ENCODE data around the gene SFRP2.

The SFRP2 gene

DNA sequence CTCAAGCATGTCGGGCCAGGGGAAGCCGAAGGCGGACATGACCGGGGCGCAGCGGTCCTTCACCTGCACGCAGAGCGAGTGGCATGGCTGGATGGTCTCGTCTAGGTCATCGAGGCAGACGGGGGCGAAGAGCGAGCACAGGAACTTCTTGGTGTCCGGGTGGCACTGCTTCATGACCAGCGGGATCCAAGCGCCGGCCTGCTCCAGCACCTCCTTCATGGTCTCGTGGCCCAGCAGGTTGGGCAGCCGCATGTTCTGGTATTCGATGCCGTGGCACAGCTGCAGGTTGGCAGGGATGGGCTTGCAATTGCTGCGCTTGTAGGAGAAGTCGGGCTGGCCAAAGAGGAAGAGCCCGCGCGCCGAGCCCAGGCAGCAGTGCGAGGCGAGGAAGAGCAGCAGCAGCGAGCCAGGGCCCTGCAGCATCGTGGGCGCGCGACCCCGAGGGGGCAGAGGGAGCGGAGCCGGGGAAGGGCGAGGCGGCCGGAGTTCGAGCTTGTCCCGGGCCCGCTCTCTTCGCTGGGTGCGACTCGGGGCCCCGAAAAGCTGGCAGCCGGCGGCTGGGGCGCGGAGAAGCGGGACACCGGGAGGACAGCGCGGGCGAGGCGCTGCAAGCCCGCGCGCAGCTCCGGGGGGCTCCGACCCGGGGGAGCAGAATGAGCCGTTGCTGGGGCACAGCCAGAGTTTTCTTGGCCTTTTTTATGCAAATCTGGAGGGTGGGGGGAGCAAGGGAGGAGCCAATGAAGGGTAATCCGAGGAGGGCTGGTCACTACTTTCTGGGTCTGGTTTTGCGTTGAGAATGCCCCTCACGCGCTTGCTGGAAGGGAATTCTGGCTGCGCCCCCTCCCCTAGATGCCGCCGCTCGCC lies at the start of gene SFRP2:
TSS of gene SFRP2 (minus strand) at position 671 of the 864 bp plus-strand sequence. CDS start at position 423, 248 bp downstream.
- Histone ChIP-seq H3K9me3 (ENCODE audit: low read length) (no peaks in the 10 kb centered on the region), H3K4me3 (ENCODE audit: low read depth in 1 of 2, low read length in 2 of 2) (peak within 1 kb of the TSS; percentile 35 to 47), H3K27ac (ENCODE audit: low read depth, low read length) (no peak within 1 kb of the TSS), H3K36me3 (ENCODE audit: insufficient read depth, low read length) (no peaks in the 10 kb centered on the region), H3K4me1 (ENCODE audit: insufficient read depth, low read length) (peaks cover 25% of the 10 kb centered on the region), H3K27me3 (ENCODE audit: control insufficient read depth in 1 of 2, insufficient read depth in 2 of 2, low read length in 2 of 2) (peaks cover 40 to 57% of the 10 kb centered on the region in 2 donors), H3K9ac (ENCODE audit: low read length) (no peak within 1 kb of the TSS)

- H3K4me1 ChIP-seq (ENCODE audit: insufficient read depth, low read length): no peaks in the 10 kb centered on the region
- H3K9ac ChIP-seq (ENCODE audit: low read length): no peak overlapping the region
- no peak overlapping the region for H3K4me3 ChIP-seq (ENCODE audit: low read depth in 1 of 2, low read length in 2 of 2)
- no peak overlapping the region for H3K27ac ChIP-seq (ENCODE audit: low read depth, low read length)
- H3K36me3 ChIP-seq (ENCODE audit: insufficient read depth, low read length): no peaks in the 10 kb centered on the region
- no peaks in the 10 kb centered on the region for H3K27me3 ChIP-seq (ENCODE audit: control insufficient read depth in 1 of 2, insufficient read depth in 2 of 2, low read length in 2 of 2)
- H3K9me3 ChIP-seq (ENCODE audit: low read length): no peaks in the 10 kb centered on the region
Measured at GRCh38 chr4:153838564-153838963, 49.7 kb upstream of the SFRP2 start.

GRCh38 chr4:153834901-153835300 lies 46.0 kb upstream of the SFRP2 start:
- no peak overlapping the region for H3K27ac ChIP-seq (ENCODE audit: low read depth, low read length)
- H3K9me3 ChIP-seq (ENCODE audit: low read length): no peaks in the 10 kb centered on the region
- H3K27me3 ChIP-seq (ENCODE audit: control insufficient read depth in 1 of 2, insufficient read depth in 2 of 2, low read length in 2 of 2): no peaks in the 10 kb centered on the region
- no peak overlapping the region for H3K4me3 ChIP-seq (ENCODE audit: low read depth in 1 of 2, low read length in 2 of 2)
- no peaks in the 10 kb centered on the region for H3K36me3 ChIP-seq (ENCODE audit: insufficient read depth, low read length)
- H3K9ac ChIP-seq (ENCODE audit: low read length): no peak overlapping the region
- no peaks in the 10 kb centered on the region for H3K4me1 ChIP-seq (ENCODE audit: insufficient read depth, low read length)

GRCh38 chr4:153832720-153833287 lies 43.9 kb upstream of the SFRP2 start:
- Histone ChIP-seq H3K4me3 (ENCODE audit: low read depth in 1 of 2, low read length in 2 of 2) (no peak overlapping the region), H3K36me3 (ENCODE audit: insufficient read depth, low read length) (no peaks in the 10 kb centered on the region), H3K9ac (ENCODE audit: low read length) (no peak overlapping the region), H3K27ac (ENCODE audit: low read depth, low read length) (no peak overlapping the region), H3K27me3 (ENCODE audit: control insufficient read depth in 1 of 2, insufficient read depth in 2 of 2, low read length in 2 of 2) (no peaks in the 10 kb centered on the region), H3K9me3 (ENCODE audit: low read length) (no peaks in the 10 kb centered on the region), H3K4me1 (ENCODE audit: insufficient read depth, low read length) (no peaks in the 10 kb centered on the region)

DNA sequence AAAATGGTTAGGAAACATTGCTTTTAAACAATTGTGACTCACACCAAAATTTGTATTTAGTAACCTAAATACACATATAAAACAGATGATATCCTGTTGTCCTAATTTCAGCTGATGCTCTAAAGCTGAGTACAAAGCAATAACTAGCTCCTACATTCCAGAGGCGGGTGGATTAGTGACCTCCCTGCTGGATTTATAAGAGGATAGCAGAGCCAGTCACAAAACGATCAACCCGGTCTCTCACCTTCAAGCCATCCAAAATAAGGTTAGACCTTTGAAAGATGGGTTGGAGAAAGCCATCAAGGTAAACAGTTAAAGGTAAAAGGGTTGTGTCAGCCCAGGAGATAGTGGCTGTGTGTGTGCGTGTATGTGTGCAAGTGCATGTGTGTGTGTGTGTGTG lies 43.2 kb upstream of the SFRP2 start:
- Histone ChIP-seq H3K4me3 (ENCODE audit: low read depth in 1 of 2, low read length in 2 of 2) (no peak overlapping the region), H3K4me1 (ENCODE audit: insufficient read depth, low read length) (no peaks in the 10 kb centered on the region), H3K9ac (ENCODE audit: low read length) (no peak overlapping the region), H3K9me3 (ENCODE audit: low read length) (no peaks in the 10 kb centered on the region), H3K36me3 (ENCODE audit: insufficient read depth, low read length) (no peaks in the 10 kb centered on the region), H3K27ac (ENCODE audit: low read depth, low read length) (no peak overlapping the region), H3K27me3 (ENCODE audit: control insufficient read depth in 1 of 2, insufficient read depth in 2 of 2, low read length in 2 of 2) (no peaks in the 10 kb centered on the region)

DNA sequence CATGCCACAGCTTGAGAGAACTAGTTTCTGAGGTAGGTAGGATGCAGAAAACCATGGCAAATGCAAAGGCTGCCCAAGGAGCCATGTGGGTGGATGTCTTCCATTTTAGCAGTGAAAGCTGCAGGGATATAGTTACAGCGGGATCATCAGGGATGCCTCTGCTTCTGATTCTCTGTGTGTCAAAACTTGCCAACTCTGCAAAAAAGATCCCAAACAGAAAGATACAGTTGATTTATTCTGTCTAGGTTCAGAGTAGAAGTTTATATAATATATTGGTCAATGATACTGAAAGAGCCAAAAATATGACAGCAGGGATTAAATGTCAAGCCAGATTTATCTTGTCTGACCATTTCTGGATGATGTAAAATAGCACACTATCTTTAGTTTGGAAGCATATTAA lies 42.4 kb upstream of the SFRP2 start:
- no peak overlapping the region for H3K27ac ChIP-seq (ENCODE audit: low read depth, low read length)

GRCh38 chr4:153825691-153826090 lies 36.8 kb upstream of the SFRP2 start:
- no peaks in the 10 kb centered on the region for H3K4me1 ChIP-seq (ENCODE audit: insufficient read depth, low read length)
- H3K9ac ChIP-seq (ENCODE audit: low read length): no peak overlapping the region
- no peak overlapping the region for H3K4me3 ChIP-seq (ENCODE audit: low read depth in 1 of 2, low read length in 2 of 2)
- H3K36me3 ChIP-seq (ENCODE audit: insufficient read depth, low read length): no peaks in the 10 kb centered on the region
- no peaks in the 10 kb centered on the region for H3K27me3 ChIP-seq (ENCODE audit: control insufficient read depth in 1 of 2, insufficient read depth in 2 of 2, low read length in 2 of 2)
- H3K27ac ChIP-seq (ENCODE audit: low read depth, low read length): no peak overlapping the region
- no peaks in the 10 kb centered on the region for H3K9me3 ChIP-seq (ENCODE audit: low read length)

More for the DNA sequence above, 42.4 kb upstream of the SFRP2 start:
- no peak overlapping the region for H3K4me3 ChIP-seq (ENCODE audit: low read depth in 1 of 2, low read length in 2 of 2)
- H3K9ac ChIP-seq (ENCODE audit: low read length): no peak overlapping the region
- H3K27me3 ChIP-seq (ENCODE audit: control insufficient read depth in 1 of 2, insufficient read depth in 2 of 2, low read length in 2 of 2): no peaks in the 10 kb centered on the region
- no peaks in the 10 kb centered on the region for H3K4me1 ChIP-seq (ENCODE audit: insufficient read depth, low read length)
- no peaks in the 10 kb centered on the region for H3K9me3 ChIP-seq (ENCODE audit: low read length)
- no peaks in the 10 kb centered on the region for H3K36me3 ChIP-seq (ENCODE audit: insufficient read depth, low read length)

- no peak overlapping the region for H3K27ac ChIP-seq (ENCODE audit: low read depth, low read length)
- H3K27me3 ChIP-seq (ENCODE audit: control insufficient read depth in 1 of 2, insufficient read depth in 2 of 2, low read length in 2 of 2): no peaks in the 10 kb centered on the region
- H3K36me3 ChIP-seq (ENCODE audit: insufficient read depth, low read length): no peaks in the 10 kb centered on the region
- no peaks in the 10 kb centered on the region for H3K9me3 ChIP-seq (ENCODE audit: low read length)
- no peaks in the 10 kb centered on the region for H3K4me1 ChIP-seq (ENCODE audit: insufficient read depth, low read length)
- no peak overlapping the region for H3K9ac ChIP-seq (ENCODE audit: low read length)
- no peak overlapping the region for H3K4me3 ChIP-seq (ENCODE audit: low read depth in 1 of 2, low read length in 2 of 2)
Measured at GRCh38 chr4:153825126-153825525, 36.2 kb upstream of the SFRP2 start.

- Histone ChIP-seq H3K27me3 (ENCODE audit: control insufficient read depth in 1 of 2, insufficient read depth in 2 of 2, low read length in 2 of 2) (no peaks in the 10 kb centered on the region), H3K36me3 (ENCODE audit: insufficient read depth, low read length) (no peaks in the 10 kb centered on the region), H3K27ac (ENCODE audit: low read depth, low read length) (no peak overlapping the region), H3K9me3 (ENCODE audit: low read length) (no peaks in the 10 kb centered on the region), H3K9ac (ENCODE audit: low read length) (no peak overlapping the region), H3K4me1 (ENCODE audit: insufficient read depth, low read length) (no peaks in the 10 kb centered on the region), H3K4me3 (ENCODE audit: low read depth in 1 of 2, low read length in 2 of 2) (no peak overlapping the region)
Measured at GRCh38 chr4:153824501-153824900, 35.6 kb upstream of the SFRP2 start.

- Histone ChIP-seq H3K27me3 (ENCODE audit: control insufficient read depth in 1 of 2, insufficient read depth in 2 of 2, low read length in 2 of 2) (no peaks in the 10 kb centered on the region), H3K9me3 (ENCODE audit: low read length) (no peaks in the 10 kb centered on the region), H3K36me3 (ENCODE audit: insufficient read depth, low read length) (no peaks in the 10 kb centered on the region), H3K27ac (ENCODE audit: low read depth, low read length) (no peak overlapping the region), H3K4me1 (ENCODE audit: insufficient read depth, low read length) (no peaks in the 10 kb centered on the region), H3K4me3 (ENCODE audit: low read depth in 1 of 2, low read length in 2 of 2) (no peak overlapping the region), H3K9ac (ENCODE audit: low read length) (no peak overlapping the region)
Measured at GRCh38 chr4:153823483-153823882, 34.6 kb upstream of the SFRP2 start.

DNA sequence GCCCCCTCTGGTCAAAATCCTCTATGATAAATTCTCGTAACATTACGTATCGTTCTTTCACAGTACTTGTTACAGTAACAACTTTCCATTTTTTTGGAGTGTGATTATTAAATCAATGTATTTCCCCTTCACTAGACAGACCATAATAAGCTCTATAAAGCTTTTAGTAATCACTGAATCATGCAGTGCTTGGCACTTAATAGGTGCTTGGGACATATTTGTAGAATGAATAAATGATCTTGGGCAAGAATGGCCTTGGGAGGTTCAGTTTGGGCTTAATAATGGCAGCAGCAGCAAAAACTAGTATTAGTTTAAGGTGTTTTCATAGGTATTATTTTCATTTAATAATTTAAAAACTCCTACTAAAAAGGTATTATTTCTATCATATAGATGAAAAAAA lies 33.4 kb upstream of the SFRP2 start:
- Histone ChIP-seq H3K4me3 (ENCODE audit: low read depth in 1 of 2, low read length in 2 of 2) (no peak overlapping the region), H3K36me3 (ENCODE audit: insufficient read depth, low read length) (no peaks in the 10 kb centered on the region), H3K4me1 (ENCODE audit: insufficient read depth, low read length) (no peaks in the 10 kb centered on the region), H3K27ac (ENCODE audit: low read depth, low read length) (no peak overlapping the region), H3K27me3 (ENCODE audit: control insufficient read depth in 1 of 2, insufficient read depth in 2 of 2, low read length in 2 of 2) (no peaks in the 10 kb centered on the region), H3K9ac (ENCODE audit: low read length) (no peak overlapping the region), H3K9me3 (ENCODE audit: low read length) (no peaks in the 10 kb centered on the region)

DNA sequence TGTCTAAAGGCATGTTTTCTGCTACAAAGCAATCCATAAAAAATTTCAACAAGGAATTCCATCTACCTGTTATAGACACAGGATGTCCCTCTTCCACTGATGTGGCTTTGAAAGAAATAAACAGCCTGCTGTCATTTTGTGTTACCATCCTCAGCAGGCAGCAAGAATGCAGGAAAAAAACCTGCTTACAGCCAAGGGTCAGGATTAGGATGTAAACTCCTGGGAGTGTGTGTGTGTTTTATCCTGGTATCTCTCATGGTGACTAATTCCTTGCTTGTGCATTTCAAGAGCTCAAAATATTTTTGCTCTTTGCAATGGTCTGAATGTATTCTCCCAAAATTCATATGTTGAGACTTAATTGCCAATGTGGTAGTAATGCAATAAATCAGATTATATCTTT lies 28.6 kb upstream of the SFRP2 start:
- Histone ChIP-seq H3K27ac (ENCODE audit: low read depth, low read length) (no peak overlapping the region), H3K4me3 (ENCODE audit: low read depth in 1 of 2, low read length in 2 of 2) (no peak overlapping the region), H3K27me3 (ENCODE audit: control insufficient read depth in 1 of 2, insufficient read depth in 2 of 2, low read length in 2 of 2) (no peaks in the 10 kb centered on the region), H3K36me3 (ENCODE audit: insufficient read depth, low read length) (no peaks in the 10 kb centered on the region), H3K4me1 (ENCODE audit: insufficient read depth, low read length) (no peaks in the 10 kb centered on the region), H3K9me3 (ENCODE audit: low read length) (no peaks in the 10 kb centered on the region), H3K9ac (ENCODE audit: low read length) (no peak overlapping the region)

Data from muscle layer of colon (tissue), 2 donors.